ENCODE data around the gene ADAMTSL4. TPM values are rescaled to one million over a fixed set of nuclear protein-coding genes. Genes with fewer than 3 reads are reported as not detected.

Gene ADAMTSL4
- total and polyA plus RNA-seq, 2 donors (not counting 1 experiment from before 2014, with no cell fraction given) = 7.3 to 13.0 TPM

- Histone ChIP-seq H3K36me3 (ENCODE audit: control insufficient read depth, insufficient read depth, low read length) (peaks cover 14% of the 10 kb centered on the region), H3K9ac (ENCODE audit: insufficient read depth, low read length) (no peak overlapping the region), H3K27ac (ENCODE audit: insufficient read depth, low read length) (peak overlapping the region; percentile 52), H3K4me3 (replicated peaks in 1 of 4; ENCODE audit: control extremely low read depth in 1 of 4, insufficient read depth in 1 of 4, low read depth in 3 of 4, low read length in 4 of 4) (peak overlapping the region; percentile 43 to 67 (median 55)), H3K27me3 (ENCODE audit: control insufficient read depth, insufficient read depth, low read length) (no peaks in the 10 kb centered on the region), H4K20me1 (ENCODE audit: control insufficient read depth, extremely low read depth, insufficient read depth, low read length) (no peaks in the 10 kb centered on the region), H3K4me1 (ENCODE audit: control insufficient read depth, extremely low read depth, insufficient read depth, low read length) (peaks cover 17% of the 10 kb centered on the region), H2AFZ (ENCODE audit: low read length) (peak overlapping the region; percentile 61), H3K4me2 (ENCODE audit: extremely low read depth, insufficient read depth, low read length) (peak overlapping the region; percentile 98), H3K79me2 (ENCODE audit: control insufficient read depth, insufficient read depth, low read length) (no peaks in the 10 kb centered on the region), H3K9me3 (ENCODE audit: control insufficient read depth, insufficient read depth, low read depth, low read length) (no peaks in the 10 kb centered on the region)
- DNase-seq (ENCODE audit: low read depth in 2 of 2) = peak in 1 of 2 donors; percentile 29
- TF ChIP-seq CTCF (conservative IDR thresholded peaks at IDR 0.05 in 1 of 2, IDR thresholded peaks at IDR 0.05 in 1 of 2; ENCODE audit: low read depth in 1 of 2, low read length in 2 of 2) (peak; percentile 6 to 15), EZH2 (IDR thresholded peaks at IDR 0.05; ENCODE audit: low read length, missing control alignments) (no peak)
These were observed 33.1 kb upstream of the ADAMTSL4 start for GRCh38 chr1:150516050-150516591.

- no peaks in the 10 kb centered on the region for H3K9me3 ChIP-seq (ENCODE audit: control insufficient read depth, insufficient read depth, low read depth, low read length)
- H3K36me3 ChIP-seq (ENCODE audit: control insufficient read depth, insufficient read depth, low read length) = peaks cover 9% of the 10 kb centered on the region
- no peaks in the 10 kb centered on the region for H3K79me2 ChIP-seq (ENCODE audit: control insufficient read depth, insufficient read depth, low read length)
- H2AFZ ChIP-seq (ENCODE audit: low read length) = peak overlapping the region; percentile 61
- peak overlapping the region; percentile 84 for H3K4me2 ChIP-seq (ENCODE audit: extremely low read depth, insufficient read depth, low read length)
- peak overlapping the region; percentile 43 to 67 (median 55) for H3K4me3 ChIP-seq (replicated peaks in 1 of 4; ENCODE audit: control extremely low read depth in 1 of 4, insufficient read depth in 1 of 4, low read depth in 3 of 4, low read length in 4 of 4)
- H3K27me3 ChIP-seq (ENCODE audit: control insufficient read depth, insufficient read depth, low read length) = no peaks in the 10 kb centered on the region
- H3K4me1 ChIP-seq (ENCODE audit: control insufficient read depth, extremely low read depth, insufficient read depth, low read length) = peaks cover 17% of the 10 kb centered on the region
- no peak overlapping the region for H3K27ac ChIP-seq (ENCODE audit: insufficient read depth, low read length)
- TF ChIP-seq EZH2 (IDR thresholded peaks at IDR 0.05; ENCODE audit: low read length, missing control alignments) = no peak
- no peak for TF ChIP-seq CTCF (conservative IDR thresholded peaks at IDR 0.05 in 1 of 2, IDR thresholded peaks at IDR 0.05 in 1 of 2; ENCODE audit: low read depth in 1 of 2, low read length in 2 of 2)
- peak in 1 of 2 donors; percentile 26 for DNase-seq (ENCODE audit: low read depth in 2 of 2)
- no peaks in the 10 kb centered on the region for H4K20me1 ChIP-seq (ENCODE audit: control insufficient read depth, extremely low read depth, insufficient read depth, low read length)
- H3K9ac ChIP-seq (ENCODE audit: insufficient read depth, low read length) = no peak overlapping the region
These were observed 32.6 kb upstream of the ADAMTSL4 start for GRCh38 chr1:150516616-150517015.

- no peak overlapping the region for H2AFZ ChIP-seq (ENCODE audit: low read length)
- no peak overlapping the region for H3K9ac ChIP-seq (ENCODE audit: insufficient read depth, low read length)
- no peak overlapping the region for H3K4me2 ChIP-seq (ENCODE audit: extremely low read depth, insufficient read depth, low read length)
- peaks cover 3% of the 10 kb centered on the region for H3K4me1 ChIP-seq (ENCODE audit: control insufficient read depth, extremely low read depth, insufficient read depth, low read length)
- no peaks in the 10 kb centered on the region for H3K9me3 ChIP-seq (ENCODE audit: control insufficient read depth, insufficient read depth, low read depth, low read length)
- H3K4me3 ChIP-seq (replicated peaks in 1 of 4; ENCODE audit: control extremely low read depth in 1 of 4, insufficient read depth in 1 of 4, low read depth in 3 of 4, low read length in 4 of 4) = no peak overlapping the region
- H3K27ac ChIP-seq (ENCODE audit: insufficient read depth, low read length) = no peak overlapping the region
- H3K27me3 ChIP-seq (ENCODE audit: control insufficient read depth, insufficient read depth, low read length) = no peaks in the 10 kb centered on the region
- H3K79me2 ChIP-seq (ENCODE audit: control insufficient read depth, insufficient read depth, low read length) = no peaks in the 10 kb centered on the region
- TF ChIP-seq EZH2 (IDR thresholded peaks at IDR 0.05; ENCODE audit: low read length, missing control alignments) (no peak), CTCF (conservative IDR thresholded peaks at IDR 0.05 in 1 of 2, IDR thresholded peaks at IDR 0.05 in 1 of 2; ENCODE audit: low read depth in 1 of 2, low read length in 2 of 2) (no peak)
- no peaks in the 10 kb centered on the region for H4K20me1 ChIP-seq (ENCODE audit: control insufficient read depth, extremely low read depth, insufficient read depth, low read length)
- no peak for DNase-seq (ENCODE audit: low read depth in 2 of 2)
- no peaks in the 10 kb centered on the region for H3K36me3 ChIP-seq (ENCODE audit: control insufficient read depth, insufficient read depth, low read length)
These were observed 27.8 kb upstream of the ADAMTSL4 start for GRCh38 chr1:150521196-150521968.

All from fibroblast of lung (primary cell).